MM.1S (cell line): ENCODE data around the gene ZBTB46.

Experiments
- CTCF ChIP-seq: fragments of 300-600 bp; sonication (generic); IDR thresholded peaks from 2 replicates; pipeline ENCODE4 v1.5.1; 2016; ENCODE audit warnings: antibody characterized with exemption, low read length, mixed read lengths
- EZH2 ChIP-seq: fragments of 300-600 bp; sonication (generic); optimal IDR thresholded peaks from 2 replicates; pipeline ENCODE3; 2017; ENCODE audit warnings: low read depth, mild to moderate bottlenecking, antibody characterized with exemption, low read length, mixed read lengths

GRCh38 chr20:63831646-63831992, 555 bp upstream of the ZBTB46 start:
- TF ChIP-seq CTCF (no peak), EZH2 (no peak)
